ENCODE data around the gene HYI.
"Not testable (repeated sequence)": the region's sequence is repeated elsewhere in the genome, so short reads cannot be mapped to it uniquely, and the experiment has no call there.

The HYI gene

DNA sequence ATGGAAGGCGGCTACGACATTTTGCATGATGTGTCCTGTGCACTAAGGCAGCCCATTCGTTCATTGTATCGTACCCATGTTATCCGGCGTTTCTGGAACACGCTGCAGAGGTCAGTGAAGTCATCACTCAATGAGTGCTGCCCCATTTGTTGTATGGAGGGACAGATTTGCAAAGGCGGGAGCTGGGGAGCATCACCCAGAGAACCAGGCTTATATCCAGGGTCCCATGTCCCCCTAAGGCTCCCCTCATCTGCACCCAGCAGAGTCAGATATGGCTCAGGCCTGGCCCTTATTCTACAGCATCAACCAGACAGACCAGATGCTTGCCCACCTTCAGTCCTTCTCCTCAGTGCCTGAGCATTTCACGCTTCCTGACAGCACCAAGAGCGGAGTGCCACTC, 32.9 kb downstream of the HYI start:
- Histone ChIP-seq H3K36me3 (ENCODE audit: insufficient read depth, low read depth, low read length) (peaks cover 72% of the 10 kb centered on the region), H3K27me3 (ENCODE audit: insufficient read depth, low read length) (no peaks in the 10 kb centered on the region), H3K9me3 (ENCODE audit: insufficient read depth, low read depth, low read length) (no peaks in the 10 kb centered on the region), H3K9ac (ENCODE audit: low read depth, low read length) (no peak overlapping the region), H3K4me3 (ENCODE audit: low read length) (no peak overlapping the region), H3K27ac (ENCODE audit: low read length) (no peak overlapping the region), H3K4me1 (ENCODE audit: insufficient read depth, low read length) (peaks cover 3% of the 10 kb centered on the region)

DNA sequence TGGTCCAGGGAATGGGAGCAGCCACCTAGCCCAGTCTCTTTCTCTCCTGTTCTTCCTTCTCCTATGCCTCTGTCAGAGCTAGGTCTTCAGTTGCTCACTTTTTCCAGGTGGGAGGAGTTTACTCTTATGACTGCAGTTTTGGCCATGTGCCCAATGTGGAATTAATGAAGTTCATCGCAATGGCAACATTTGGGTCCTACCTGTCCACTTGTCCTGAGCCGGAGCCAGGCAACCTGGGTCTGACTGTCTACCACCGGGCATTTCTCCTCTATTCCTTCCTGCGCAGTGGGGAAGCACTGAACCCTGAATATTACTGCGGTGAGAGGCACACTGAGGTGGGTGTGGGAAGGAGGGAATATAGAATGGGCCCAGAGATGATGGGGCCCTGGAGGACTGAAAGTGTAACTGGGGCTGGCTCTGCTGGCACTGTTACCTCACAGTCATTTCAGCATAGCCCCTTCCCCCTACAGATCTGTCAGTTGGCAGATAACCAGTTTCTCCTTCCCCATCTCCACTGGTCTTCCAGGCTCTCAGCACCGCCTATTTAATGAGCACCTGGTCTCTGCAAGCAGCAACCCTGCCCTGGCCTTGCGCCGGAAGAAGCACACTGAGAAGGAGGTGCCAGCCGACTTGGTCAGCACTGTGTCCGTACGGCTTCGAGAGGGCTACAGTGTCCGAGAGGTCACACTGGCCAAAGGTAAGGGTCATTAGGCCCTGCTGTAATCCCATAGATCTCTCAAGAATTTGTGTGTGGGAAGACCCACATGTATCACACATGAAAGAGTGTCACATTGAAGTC, 33.9 kb downstream of the HYI start:
- Histone ChIP-seq H3K36me3 (ENCODE audit: insufficient read depth, low read depth, low read length) (peaks cover 68% of the 10 kb centered on the region), H3K4me3 (ENCODE audit: low read length) (no peak overlapping the region), H3K9me3 (ENCODE audit: insufficient read depth, low read depth, low read length) (no peaks in the 10 kb centered on the region), H3K27me3 (ENCODE audit: insufficient read depth, low read length) (no peaks in the 10 kb centered on the region), H3K4me1 (ENCODE audit: insufficient read depth, low read length) (peaks cover 3% of the 10 kb centered on the region), H3K27ac (ENCODE audit: low read length) (no peak overlapping the region), H3K9ac (ENCODE audit: low read depth, low read length) (no peak overlapping the region)

DNA sequence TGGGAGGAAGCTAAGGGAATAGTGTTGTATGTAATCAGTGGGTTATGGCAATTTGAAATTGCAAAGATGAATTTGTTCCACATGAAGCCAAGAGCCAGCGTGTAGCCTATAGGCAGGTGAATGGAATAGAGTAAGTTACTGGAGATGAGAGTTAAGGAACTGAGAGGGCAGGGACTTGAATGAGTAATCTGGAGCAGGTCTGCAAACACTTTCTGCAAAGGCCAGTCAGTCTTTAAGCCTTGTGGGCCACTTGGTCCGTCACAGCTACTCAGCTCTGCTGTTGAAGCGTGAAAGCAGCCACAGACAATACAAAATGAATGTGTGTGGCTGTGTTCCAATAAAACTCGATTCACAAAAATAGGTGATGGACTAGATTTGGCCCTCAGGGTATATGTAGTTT, 34.9 kb downstream of the HYI start:
- Histone ChIP-seq H3K27me3 (ENCODE audit: insufficient read depth, low read length) (no peaks in the 10 kb centered on the region), H3K9ac (ENCODE audit: low read depth, low read length) (no peak overlapping the region), H3K27ac (ENCODE audit: low read length) (no peak overlapping the region), H3K4me3 (ENCODE audit: low read length) (no peak overlapping the region), H3K9me3 (ENCODE audit: insufficient read depth, low read depth, low read length) (no peaks in the 10 kb centered on the region), H3K4me1 (ENCODE audit: insufficient read depth, low read length) (peaks cover 3% of the 10 kb centered on the region), H3K36me3 (ENCODE audit: insufficient read depth, low read depth, low read length) (peaks cover 62% of the 10 kb centered on the region)

DNA sequence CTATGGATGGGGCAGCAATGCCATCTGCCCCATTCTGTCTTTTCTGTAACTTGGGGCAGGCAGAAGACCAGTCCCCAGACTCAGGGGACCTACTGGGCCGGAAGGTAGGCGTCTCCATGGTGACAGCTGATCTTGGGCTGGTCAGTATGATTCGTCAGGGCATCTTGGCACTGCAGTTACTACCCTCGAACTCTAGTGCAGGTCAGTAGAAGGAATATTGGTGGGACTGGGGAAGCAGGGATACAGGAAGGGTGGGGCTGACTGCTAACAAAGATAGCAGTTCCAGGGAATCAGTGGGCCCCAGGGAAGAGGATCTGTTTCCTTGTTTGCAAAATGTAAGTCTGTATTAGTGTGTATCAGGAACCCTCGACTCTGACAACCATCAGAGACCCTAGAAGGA, 37.8 kb downstream of the HYI start:
- Histone ChIP-seq H3K9ac (ENCODE audit: low read depth, low read length) (no peak overlapping the region), H3K27ac (ENCODE audit: low read length) (no peak overlapping the region), H3K4me3 (ENCODE audit: low read length) (no peak overlapping the region), H3K27me3 (ENCODE audit: insufficient read depth, low read length) (no peaks in the 10 kb centered on the region), H3K9me3 (ENCODE audit: insufficient read depth, low read depth, low read length) (no peaks in the 10 kb centered on the region), H3K4me1 (ENCODE audit: insufficient read depth, low read length) (no peaks in the 10 kb centered on the region; the same call in 1 of the 2 replicates), H3K36me3 (ENCODE audit: insufficient read depth, low read depth, low read length) (peaks cover 46% of the 10 kb centered on the region)

DNA sequence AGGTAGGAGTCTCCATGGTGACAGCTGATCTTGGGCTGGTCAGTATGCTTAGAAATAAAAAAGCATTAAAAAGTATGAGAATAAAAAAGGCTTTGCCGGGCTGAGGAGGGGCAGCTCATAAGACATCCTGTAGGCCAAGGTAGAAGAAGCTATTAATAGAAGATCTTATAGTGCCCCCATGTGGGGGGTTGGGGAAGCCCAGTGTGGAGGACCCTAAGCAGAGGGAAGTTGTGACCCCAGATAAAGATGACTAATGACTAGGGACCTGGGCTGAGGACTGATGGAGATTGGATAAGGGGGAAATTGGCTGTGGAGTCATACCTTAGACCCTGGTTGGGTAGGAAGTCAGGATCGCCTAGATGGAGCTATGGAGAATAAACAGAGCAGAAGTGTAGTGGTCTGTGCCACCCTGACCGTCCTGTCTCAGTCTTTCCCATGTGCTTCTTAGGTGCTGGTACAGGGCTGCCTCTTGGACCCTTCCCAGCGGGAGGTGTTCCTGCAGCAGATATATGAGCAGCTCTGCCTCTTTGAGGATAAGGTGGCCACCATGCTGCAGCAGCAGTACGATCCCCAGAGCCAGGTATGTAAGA, 39.0 kb downstream of the HYI start:
- no peak overlapping the region for H3K9ac ChIP-seq (ENCODE audit: low read depth, low read length)

DNA sequence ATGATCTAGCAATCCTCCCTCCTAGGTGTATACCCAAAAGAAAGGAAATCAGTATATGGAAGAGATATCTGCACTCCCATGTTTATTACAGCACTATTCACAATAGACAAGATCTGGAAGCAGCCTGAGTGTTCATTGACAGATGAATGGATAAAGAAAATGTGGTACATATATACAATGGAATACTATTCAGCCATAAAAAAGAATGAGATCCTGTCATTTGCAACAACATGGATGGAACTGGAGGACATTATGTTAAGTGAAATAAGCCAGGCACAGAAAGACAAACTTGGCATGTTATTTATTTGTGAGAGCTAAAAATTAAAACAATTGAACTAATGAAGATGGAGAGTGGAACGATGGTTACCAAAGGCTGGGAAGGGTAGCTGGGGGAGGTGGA, 40.3 kb downstream of the HYI start:
- not testable (repeated sequence) for H3K4me3 ChIP-seq (ENCODE audit: low read length); H3K4me1 ChIP-seq (ENCODE audit: insufficient read depth, low read length); H3K27me3 ChIP-seq (ENCODE audit: insufficient read depth, low read length); H3K27ac ChIP-seq (ENCODE audit: low read length); H3K9me3 ChIP-seq (ENCODE audit: insufficient read depth, low read depth, low read length); H3K9ac ChIP-seq (ENCODE audit: low read depth, low read length)
- H3K36me3 ChIP-seq (ENCODE audit: insufficient read depth, low read depth, low read length) = peaks cover 25% of the 10 kb centered on the region; the same call in 1 of the 2 replicates

More for the DNA sequence above, 39.0 kb downstream of the HYI start:
- no peaks in the 10 kb centered on the region; the same call in 1 of the 2 replicates for H3K4me1 ChIP-seq (ENCODE audit: insufficient read depth, low read length)
- no peaks in the 10 kb centered on the region for H3K9me3 ChIP-seq (ENCODE audit: insufficient read depth, low read depth, low read length)
- H3K27ac ChIP-seq (ENCODE audit: low read length) = no peak overlapping the region
- no peaks in the 10 kb centered on the region for H3K27me3 ChIP-seq (ENCODE audit: insufficient read depth, low read length)
- H3K36me3 ChIP-seq (ENCODE audit: insufficient read depth, low read depth, low read length) = peaks cover 34% of the 10 kb centered on the region; the same call in 1 of the 2 replicates
- H3K4me3 ChIP-seq (ENCODE audit: low read length) = no peak overlapping the region

DNA sequence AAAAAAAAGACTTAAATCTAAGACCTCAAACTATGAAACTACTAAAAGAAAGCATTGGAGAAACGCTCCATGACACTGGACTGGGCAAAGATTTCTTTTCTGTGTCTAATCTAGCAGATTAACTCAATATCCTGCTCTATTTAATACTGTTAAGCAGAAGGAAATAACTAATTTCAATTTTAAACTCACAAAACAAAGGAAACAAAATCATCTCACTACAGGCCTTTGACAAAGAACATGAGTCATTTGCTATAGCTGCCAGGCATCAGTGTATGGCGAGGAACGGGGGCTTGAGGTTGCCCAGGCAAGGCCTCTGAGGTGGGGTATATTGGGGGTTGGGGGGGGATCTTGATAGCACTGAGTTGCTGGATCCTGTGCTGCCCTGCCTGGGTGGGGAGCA, 43.2 kb downstream of the HYI start:
- no peak overlapping the region for H3K4me3 ChIP-seq (ENCODE audit: low read length)
- H3K27me3 ChIP-seq (ENCODE audit: insufficient read depth, low read length) = no peaks in the 10 kb centered on the region
- H3K4me1 ChIP-seq (ENCODE audit: insufficient read depth, low read length) = no peaks in the 10 kb centered on the region
- H3K27ac ChIP-seq (ENCODE audit: low read length) = no peak overlapping the region
- no peaks in the 10 kb centered on the region for H3K9me3 ChIP-seq (ENCODE audit: insufficient read depth, low read depth, low read length)
- no peak overlapping the region for H3K9ac ChIP-seq (ENCODE audit: low read depth, low read length)
- H3K36me3 ChIP-seq (ENCODE audit: insufficient read depth, low read depth, low read length) = peaks cover 18% of the 10 kb centered on the region; the same call in 1 of the 2 replicates

DNA sequence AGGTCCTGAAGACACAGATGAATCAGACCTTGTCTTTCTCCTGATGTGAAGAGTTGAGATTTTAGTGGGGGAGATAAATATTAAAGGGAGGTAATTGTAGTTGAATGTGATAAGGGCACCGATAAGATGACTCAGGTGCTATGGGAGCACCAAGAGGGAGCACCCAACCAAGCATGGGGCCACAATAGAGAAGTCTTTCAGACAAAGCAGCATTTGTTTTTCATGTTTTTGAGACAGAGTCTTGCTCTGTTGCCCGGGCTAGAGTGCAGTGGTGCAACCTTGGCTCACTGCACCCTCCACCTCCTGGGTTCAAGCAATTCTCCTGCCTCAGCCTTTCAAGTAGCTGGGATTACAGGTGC, 47.9 kb downstream of the HYI start:
- Histone ChIP-seq H3K9ac (ENCODE audit: low read depth, low read length) (no peak overlapping the region), H3K27me3 (ENCODE audit: insufficient read depth, low read length) (no peaks in the 10 kb centered on the region), H3K36me3 (ENCODE audit: insufficient read depth, low read depth, low read length) (peaks cover 25% of the 10 kb centered on the region), H3K9me3 (ENCODE audit: insufficient read depth, low read depth, low read length) (no peaks in the 10 kb centered on the region), H3K27ac (ENCODE audit: low read length) (no peak overlapping the region), H3K4me3 (ENCODE audit: low read length) (no peak overlapping the region), H3K4me1 (ENCODE audit: insufficient read depth, low read length) (no peaks in the 10 kb centered on the region)

DNA sequence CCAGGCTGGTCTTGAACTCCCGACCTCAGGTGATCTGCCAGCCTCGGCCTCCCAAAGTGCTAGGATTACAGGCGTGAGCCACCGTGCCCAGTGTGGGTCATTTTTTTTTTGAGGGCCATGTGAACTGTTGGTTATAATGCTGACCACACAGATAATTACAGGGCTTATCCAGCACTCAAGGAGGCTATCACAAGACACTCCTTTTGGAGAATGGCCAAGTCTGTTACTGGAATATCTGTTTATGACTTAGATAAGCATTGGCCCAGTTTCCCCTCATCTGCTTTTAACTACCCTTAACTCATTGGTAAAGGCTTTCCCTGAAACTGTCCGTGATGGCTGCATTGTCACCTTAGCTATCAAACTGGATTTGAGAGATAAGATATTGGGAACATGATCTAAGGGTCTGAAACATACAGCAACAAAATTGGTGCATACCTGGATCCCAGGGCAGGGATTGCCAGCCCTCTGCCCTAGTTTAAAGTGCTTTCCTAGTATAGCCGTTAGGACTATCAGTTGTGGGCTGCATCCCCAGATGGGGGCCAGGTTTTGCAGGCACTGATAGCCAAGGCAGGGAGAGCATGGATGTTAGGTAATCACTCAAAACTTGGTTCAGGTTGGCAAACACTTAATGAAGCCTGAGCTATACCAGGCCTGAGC, 48.4 kb downstream of the HYI start:
- Histone ChIP-seq H3K9ac (ENCODE audit: low read depth, low read length) (no peak overlapping the region), H3K4me1 (ENCODE audit: insufficient read depth, low read length) (no peaks in the 10 kb centered on the region), H3K27me3 (ENCODE audit: insufficient read depth, low read length) (no peaks in the 10 kb centered on the region), H3K27ac (ENCODE audit: low read length) (no peak overlapping the region), H3K4me3 (ENCODE audit: low read length) (no peak overlapping the region), H3K9me3 (ENCODE audit: insufficient read depth, low read depth, low read length) (no peaks in the 10 kb centered on the region), H3K36me3 (ENCODE audit: insufficient read depth, low read depth, low read length) (peaks cover 25% of the 10 kb centered on the region)

DNA sequence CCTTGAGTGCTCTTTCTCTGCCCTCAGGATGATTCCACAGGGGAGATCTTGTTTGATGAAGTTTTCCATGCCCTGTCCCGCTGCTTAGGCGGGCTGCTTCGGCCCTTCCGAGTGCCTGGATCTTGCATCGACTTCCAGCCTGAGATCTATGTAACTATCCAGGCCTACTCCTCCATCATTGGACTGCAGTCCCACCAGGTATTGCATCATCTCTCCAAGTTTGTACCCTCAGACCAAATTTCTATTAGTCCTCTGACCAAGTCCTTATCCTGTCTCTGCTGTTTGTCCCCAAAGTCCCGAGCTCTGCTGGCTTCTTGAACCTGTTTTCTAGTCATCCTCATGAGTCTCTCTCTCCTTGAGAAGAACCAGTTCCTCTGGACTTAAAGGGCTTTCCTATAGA, 49.4 kb downstream of the HYI start:
- no peaks in the 10 kb centered on the region for H3K9me3 ChIP-seq (ENCODE audit: insufficient read depth, low read depth, low read length)
- H3K27me3 ChIP-seq (ENCODE audit: insufficient read depth, low read length) = no peaks in the 10 kb centered on the region
- no peaks in the 10 kb centered on the region for H3K4me1 ChIP-seq (ENCODE audit: insufficient read depth, low read length)
- H3K4me3 ChIP-seq (ENCODE audit: low read length) = no peak overlapping the region
- peaks cover 25% of the 10 kb centered on the region for H3K36me3 ChIP-seq (ENCODE audit: insufficient read depth, low read depth, low read length)
- H3K9ac ChIP-seq (ENCODE audit: low read depth, low read length) = no peak overlapping the region
- no peak overlapping the region for H3K27ac ChIP-seq (ENCODE audit: low read length)

DNA sequence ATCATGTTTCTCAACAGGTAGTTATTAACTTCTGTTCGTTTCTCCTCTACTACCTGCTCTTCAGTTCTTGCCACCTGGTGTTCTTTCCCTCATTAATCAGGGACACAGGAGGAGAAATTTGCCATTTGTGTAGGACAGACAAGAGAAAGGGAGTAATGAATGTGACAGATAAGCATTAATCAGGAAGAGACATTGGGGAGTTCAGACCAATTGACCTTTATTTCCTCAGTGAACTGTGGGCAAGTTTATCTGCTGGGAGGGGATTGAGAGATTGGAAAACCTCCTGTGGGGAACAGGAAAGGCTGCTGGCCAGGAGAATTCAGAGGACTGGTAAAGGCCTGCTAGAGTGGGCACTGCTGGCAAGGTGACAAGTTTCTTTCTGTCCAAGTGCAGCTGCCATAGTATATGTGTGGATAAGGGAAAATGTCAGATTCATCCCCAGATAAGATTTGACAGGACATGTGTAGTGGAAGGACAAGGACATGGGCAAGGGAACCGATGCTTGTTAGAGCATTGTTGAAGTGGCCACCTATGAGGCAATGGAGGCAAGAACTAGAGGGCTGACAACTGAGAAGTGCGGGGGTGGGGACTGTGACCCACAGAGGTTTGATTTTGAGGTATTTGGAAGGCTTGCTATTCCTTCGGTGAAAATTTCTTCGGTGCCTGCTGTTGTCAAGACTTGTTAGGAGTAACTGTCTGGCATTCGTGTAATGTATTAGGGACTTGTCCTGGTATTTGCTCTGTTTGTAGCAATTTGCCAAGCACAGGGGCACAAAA, 51.5 kb downstream of the HYI start:
- no peak overlapping the region for H3K9ac ChIP-seq (ENCODE audit: low read depth, low read length)

More for the DNA sequence above, 51.5 kb downstream of the HYI start:
- Histone ChIP-seq H3K4me3 (ENCODE audit: low read length) (no peak overlapping the region), H3K4me1 (ENCODE audit: insufficient read depth, low read length) (no peaks in the 10 kb centered on the region), H3K27ac (ENCODE audit: low read length) (no peak overlapping the region), H3K36me3 (ENCODE audit: insufficient read depth, low read depth, low read length) (peaks cover 18% of the 10 kb centered on the region), H3K9me3 (ENCODE audit: insufficient read depth, low read depth, low read length) (no peaks in the 10 kb centered on the region), H3K27me3 (ENCODE audit: insufficient read depth, low read length) (no peaks in the 10 kb centered on the region)

Measured in iPS-20b (cell line).